Hematopoietic multipotent progenitor cell (in vitro differentiated cells): ENCODE measurements around the gene KIF25. TPM values are rescaled to one million over a fixed set of nuclear protein-coding genes. Genes with fewer than 3 reads are reported as not detected.

Experiments
- DNase-seq, 3 donors: peaks; one replicate each; pipeline ENCODE4 v3.0.0-alpha.2; 2011 to 2015; ENCODE audit warnings: low read depth in 2 of 3, low spot score in 2 of 3
- total RNA-seq: library from RNA; depleted of rRNA; stranded (reverse); fragments of >200 nt; gene quantifications from one replicate; pipeline ENCODE4 v1.2.3, GENCODE V29; 2012

The KIF25 gene
- total RNA-seq, 1 donor: not detected

DNA sequence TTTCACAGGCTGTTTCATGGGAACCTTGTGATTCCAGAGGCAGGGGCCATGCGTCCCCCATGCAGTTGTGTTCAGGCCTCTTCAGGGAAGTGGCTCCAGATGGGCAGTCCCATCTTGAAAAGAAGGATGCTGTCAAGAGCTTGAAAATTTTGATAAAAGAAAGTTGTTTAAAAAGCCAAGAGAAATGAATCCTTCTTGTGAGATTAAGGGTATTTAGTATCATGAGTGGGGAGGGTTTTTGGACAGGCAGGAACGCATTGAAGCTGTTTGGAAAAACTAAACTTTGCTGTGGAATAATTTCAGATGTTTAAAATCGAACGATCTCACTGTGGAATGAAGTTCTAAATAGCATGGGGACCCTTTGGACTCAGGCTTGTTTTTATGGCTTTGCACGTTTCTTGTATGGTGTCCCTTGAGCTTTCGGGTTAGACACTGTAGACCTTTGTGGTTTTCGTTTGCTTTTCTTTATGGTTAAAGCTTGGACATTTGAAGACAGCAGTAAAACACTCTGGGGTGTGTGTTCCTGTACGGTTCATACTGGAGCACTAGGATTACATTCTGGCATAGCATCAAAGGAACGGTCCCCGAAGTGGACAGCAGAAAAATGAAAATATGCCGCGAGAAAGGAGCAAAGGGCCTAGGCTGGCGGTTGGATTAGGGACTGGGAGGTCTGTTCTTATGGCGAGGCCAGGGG, 18.2 kb downstream of the KIF25 start:
- DNase-seq: no peak

DNA sequence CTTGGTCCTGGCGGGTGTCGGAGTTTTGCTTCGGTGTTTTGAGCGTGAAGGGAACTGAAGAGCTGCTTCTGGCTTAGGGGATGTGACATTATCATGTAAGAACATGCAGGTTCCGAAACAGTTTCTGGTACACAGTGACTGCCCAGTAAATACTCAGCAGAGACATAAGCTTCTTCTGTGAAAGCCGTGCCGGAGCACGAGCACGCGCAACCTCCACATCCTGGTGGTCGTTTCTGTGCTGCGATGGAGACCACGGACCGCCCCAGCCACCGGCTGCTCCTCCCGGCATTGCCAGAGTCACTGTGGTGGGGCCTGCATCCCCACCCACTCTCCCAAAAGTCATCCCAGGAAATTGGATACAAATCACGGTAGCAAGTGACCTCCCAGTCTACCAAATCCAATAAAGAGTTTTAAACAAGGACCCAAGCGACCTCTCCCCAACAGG, 18.7 kb downstream of the KIF25 start:
- no peak for DNase-seq

DNA sequence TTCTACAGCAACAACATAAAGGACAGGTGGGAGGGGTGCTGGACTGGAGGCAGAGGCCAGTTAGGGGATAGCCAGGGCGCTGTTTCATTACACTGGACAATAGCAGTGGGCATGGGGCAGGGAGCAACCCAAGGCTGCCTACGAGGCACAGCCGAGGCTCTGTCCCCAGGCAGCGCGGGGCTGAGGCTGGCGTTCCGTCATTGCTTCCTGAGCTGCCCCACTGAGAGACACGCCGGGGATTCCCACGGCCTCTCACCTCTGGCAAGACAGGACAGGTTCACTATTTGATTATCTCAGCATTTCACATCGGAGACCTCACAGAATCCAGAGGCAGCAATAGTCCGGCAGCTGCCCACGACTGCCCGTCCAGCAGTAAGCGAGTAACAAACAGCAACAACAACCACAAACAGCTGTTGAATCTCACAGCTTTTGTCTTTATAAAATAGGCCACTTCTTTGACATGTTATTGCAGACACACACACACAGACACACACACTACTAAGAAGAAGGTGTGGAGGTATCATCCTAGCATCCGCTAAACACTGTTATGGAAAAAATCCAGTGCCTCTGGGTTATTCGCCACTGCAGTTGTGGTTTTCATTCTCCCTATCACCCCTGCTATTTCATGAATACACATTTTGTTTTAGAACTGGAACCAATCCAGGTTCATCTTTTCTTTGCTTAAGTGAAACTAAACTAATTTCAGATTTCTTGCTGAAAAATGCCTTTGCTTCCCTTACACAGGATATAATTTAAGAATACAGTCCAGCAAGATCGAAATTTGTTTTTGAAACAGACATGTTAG, 19.5 kb downstream of the KIF25 start:
- no peak for DNase-seq

DNA sequence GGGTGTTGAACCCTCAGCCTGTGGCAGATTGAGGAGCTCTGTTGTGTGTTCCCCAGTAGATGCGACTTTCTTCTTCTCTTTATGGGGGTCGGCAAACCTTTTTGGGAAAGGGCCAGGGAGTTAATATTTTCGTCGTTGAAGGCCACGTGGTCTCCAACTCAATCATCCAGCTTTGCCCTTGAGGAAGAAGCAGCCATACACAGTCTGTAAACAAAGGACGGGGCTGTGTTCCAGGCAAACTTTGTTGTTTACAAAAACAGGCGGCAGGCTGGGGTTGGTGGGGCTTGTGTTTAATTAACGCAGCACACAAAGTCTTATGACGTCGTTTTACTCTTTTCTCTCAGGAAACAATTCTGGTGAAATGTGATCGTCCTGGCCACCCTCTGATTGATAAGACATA, 20.2 kb downstream of the KIF25 start:
- no peak for DNase-seq

DNA sequence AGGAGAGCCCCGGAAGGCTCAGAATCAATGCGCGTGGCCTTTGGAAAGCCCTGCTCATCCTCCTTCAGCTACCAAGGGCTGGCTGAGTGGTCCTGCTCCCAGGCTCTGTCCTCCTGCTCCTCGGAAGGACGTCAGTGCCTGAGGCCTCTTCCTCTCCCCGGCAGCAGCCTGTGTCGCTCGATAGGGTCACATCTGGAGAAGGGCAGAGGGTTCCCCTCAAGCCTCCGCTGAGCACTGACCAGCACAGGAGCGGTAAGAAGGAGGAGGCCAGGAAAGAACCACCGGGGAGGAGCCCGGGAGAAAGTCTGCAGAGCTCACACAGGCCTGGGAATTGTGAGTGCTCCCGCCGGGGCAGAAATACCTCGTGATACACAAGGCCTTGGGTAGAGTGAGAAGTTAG, 21.2 kb downstream of the KIF25 start:
- DNase-seq: no peak

DNA sequence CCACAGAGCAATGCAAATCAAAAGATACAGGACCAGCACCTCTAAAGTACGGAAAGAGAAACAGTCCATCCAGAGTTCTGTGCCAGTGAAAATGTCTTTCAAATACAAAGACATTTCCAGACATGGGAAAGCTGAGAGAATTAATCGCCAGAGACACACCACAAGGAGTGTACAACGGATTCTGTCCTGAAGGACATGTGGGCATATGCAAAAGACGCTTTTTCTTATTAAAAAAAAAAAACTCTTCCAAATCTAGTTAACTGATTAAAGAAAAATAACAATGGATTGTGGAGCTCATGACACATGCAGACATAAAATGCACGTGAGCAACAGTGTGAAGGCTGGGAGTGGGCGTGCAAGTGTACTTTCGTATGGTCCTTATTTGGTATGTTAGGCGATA, 22.8 kb downstream of the KIF25 start:
- no peak for DNase-seq

DNA sequence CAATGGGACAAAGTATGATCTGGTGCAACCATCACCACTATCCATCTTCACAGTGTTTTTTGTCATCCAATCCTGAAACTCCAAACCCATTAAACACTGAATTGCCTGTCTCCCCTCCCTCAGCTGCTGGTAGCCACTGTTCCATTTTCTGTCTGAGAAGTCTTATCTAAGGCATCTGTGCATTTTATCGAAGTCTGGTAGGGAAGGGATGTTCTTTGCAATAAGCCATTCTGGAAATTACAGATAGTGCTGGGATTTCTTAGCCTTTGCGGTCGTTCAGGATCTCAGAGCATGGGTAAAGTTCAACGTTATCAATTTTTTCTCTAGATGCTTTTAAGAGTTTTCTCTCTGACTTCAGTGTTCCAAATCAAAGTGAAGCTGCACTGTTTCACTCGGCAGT, 24.1 kb downstream of the KIF25 start:
- DNase-seq: no peak

DNA sequence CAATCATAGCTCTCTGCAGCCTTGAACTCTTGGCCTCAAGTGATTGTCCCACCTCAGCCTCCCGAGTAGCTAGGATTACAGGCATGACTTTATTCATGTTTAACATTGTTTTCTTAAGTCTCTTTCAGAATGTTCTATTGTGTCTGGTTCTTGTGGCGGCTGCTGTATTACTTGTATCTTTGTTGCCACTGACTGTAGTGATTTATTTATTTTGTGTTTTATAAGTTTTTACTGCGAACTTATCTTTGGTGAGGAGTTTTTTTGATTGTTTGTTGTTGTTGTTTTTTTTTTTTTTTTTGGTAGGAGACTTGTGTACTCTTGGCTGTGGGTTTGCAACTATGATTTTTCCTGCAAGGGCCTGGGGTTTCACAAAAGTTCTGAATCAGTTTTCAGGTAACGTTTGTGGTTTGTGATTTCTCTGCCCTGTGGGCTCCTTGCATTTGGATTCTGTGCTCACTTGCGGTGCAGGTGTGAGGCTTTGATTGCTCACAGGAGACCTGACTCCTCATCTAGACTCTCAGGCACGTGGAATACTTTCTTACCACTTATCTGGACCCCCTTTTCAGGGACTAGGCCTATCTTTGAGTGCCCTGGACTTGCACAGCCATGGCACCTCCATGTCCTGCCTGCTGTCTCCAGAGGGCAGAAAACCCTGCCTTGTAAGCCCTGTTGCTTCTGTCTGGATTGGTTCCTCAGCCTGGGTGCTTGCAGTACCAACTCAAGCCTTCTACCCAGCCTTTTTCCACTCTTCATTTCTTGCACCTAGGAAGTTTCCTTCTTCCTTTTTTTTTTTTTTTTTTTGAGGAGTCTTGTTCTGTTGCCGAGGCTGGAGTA, 25.2 kb downstream of the KIF25 start:
- no peak for DNase-seq

DNA sequence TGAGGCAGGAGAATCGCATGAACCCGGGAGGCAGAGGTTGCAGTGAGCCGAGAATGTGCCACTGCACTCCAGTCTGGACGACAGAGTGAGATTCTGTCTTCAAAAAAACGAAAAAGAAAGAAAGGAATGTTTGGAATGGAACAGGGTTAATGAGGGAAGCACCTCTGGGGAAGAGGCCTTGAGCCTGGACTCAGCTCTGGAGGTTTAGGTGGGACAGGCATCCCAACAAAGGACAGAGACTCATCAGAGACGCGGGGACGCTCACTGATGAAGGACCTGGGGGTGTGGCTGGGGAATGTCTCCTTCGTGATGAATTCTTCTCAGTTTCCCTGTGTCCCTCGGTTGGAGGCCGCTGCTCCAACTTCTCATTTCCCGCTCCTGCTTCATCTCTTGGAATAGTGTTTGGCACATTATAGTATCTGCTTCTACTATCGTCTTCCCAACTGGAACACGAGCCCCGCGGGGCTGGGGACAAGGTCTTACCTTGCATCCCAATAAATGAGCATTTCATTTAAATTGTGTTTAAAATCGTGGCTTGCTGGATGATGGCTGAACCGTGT, 27.6 kb downstream of the KIF25 start:
- DNase-seq: no peak

DNA sequence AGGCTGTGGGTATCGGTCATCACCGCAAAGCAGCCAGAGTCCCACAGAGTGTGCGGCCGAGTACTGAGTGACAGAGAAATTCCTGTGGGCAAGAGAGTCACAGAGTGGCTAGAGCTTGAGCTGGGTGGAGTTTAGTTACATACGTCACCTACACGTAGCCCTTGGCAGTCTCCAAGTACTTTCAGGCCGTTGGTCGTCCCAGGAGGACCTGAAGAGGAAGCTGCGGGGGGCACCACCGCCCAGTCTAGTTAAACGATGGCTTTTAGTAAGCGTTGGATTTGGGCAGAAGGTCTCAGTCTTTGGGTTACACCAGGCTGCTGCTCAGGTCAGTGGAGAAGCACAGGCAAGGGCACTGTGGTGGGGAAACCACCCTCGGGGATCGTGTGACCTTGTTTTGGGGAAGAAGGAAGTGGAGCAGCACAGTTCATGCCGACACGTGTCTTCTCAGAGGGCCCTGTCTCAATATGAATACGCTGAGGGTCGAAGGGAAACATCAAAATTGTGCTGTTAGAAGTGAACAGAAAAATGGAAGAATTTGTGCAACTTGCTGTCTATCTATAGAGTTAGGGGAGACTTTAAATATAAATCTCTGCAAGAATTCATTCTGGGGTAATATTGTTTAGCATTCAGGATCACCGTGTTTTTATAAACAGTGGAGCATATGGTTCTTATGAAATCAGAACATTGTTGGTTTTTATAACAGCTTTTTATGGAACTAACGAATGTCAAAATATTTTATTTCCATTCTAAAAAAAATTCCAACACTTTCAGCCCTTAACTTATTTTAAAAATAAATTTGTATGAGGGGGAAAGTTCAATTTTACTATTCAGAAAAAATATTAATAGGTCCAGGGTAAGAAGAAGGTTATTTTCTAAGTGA, 28.6 kb downstream of the KIF25 start:
- DNase-seq: no peak

DNA sequence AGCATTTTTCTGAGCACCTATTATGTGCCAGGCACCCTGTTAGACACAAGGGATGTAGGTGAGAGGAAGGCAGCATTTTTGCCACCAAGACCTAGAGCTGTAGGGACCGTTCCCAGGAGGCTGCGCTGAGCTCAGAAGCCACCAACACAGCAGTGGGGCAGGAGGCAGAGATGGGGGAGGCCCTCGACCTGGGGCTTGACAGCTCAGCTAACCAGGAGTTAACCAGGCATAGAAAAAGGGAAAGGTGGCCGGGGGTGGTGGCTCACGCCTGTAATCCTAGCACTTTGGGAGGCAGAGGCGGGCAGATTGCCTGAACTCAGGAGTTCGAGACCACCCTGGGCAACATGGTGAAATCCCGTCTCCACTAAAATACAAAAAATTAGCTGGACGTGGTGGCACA, 29.5 kb downstream of the KIF25 start:
- no peak for DNase-seq

DNA sequence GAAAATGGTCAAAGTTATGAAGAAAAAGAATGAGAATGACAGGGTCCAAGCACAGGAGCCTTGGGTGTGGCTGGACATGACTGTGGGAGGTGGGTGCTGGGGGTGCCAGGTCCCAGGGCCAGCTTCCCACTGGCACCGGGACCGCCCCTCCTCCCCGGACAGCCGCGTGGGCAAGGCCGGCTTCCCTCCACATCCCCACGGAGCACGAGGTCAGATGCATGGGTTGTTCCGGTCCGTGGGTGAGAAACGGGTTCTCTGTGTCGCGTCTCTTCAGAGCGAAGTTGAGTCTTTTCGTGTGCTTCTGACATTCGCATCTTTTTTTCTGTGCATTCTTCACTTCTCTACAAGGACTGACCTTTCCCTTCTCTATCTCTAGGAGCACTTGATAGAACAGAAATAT, 30.1 kb downstream of the KIF25 start:
- DNase-seq: no peak

DNA sequence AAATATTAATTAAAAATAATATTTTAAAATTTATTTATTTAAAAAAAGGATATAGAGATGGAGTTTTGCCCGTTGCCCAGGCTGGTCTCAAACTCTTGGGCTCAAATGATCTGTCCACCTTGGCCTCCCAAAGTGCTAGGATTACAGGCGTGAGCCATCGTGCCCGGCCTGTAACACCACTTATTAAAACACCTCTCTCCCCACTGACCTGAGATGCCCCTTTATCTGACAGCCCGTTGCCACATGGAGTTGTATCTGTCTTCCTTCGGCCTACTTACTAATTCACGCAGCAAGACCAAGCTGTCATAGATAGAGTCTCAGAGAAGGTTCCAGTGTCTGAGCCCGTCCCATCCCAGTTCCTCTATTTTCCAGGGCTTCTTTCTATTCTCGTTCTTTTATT, 30.7 kb downstream of the KIF25 start:
- DNase-seq: no peak

DNA sequence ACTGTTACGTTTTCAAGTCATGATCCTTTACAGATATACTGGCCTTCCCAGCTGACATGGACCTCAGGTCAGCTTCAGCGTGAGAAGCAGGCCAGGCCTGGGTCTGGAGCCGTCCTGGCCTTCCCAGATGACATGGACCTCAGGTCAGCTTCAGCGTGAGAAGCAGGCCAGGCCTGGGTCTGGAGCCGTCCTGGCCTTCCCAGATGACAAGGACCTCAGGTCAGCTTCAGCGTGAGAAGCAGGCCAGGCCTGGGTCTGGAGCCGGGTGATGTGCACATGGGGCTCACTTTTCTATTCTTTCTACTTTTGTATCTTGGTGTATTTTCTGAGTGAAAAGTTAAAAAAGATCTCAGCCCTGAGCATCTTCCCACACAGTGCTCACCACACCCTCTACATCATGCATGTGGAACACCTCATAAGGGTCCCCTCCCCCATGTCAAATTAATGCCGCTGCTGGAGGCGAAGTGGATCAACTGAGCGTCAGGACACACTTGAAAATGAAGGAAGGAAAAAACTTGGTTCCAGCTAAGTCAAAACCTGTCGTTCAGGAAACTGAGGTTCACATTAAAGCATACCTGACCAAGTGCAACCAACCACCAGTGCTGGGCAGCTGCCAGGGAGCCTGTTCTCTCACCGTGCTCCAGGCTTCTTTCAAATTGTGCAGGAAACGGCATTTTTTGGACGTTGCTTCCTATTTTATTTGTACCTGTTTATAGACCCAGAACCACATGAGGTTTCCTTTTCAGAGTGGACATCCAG, 32.2 kb downstream of the KIF25 start:
- no peak for DNase-seq

DNA sequence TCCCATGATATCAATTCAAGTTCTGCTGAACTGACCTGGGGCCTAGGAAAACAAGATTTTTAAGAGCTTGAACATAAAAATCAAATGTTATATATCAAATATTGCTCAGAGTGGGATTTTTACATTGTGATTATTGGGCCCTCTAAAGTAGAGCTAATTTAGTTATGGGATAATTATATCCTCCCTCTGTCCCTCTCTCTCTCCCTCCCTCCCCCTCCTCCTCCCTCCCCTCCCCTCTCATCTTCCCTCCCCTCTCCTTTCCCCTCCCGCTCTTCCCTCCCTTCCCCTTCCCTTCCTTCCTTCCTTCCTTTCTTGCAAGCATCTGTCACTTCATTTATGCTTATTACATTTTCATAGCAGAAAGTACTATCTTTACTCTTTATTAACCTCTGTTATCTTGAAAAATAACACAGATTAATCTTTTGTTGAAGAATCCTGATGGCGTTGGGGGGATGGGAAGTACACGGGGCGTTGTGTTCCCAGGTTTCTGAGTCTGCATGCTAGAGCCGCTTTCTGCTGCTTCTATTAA, 32.8 kb downstream of the KIF25 start:
- no peak for DNase-seq

DNA sequence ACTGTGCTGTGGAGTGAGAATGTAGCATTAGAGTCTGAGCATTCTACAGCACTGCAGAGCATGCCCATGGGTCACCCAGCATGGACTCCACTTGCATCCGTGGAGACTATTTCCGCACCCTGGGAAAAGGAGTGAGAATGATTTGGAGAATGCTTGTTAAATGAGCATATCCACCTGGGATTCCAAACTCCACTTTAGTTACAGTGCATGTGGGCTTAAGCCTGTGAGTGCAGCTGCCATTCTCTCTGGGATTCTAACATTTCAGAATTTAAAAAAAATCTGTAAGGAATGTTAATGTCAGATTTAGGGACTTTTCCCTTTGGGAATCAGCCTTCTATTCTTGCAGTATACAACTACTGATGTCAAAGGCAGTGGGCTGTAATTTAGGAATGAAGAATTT, 33.4 kb downstream of the KIF25 start:
- DNase-seq: no peak

DNA sequence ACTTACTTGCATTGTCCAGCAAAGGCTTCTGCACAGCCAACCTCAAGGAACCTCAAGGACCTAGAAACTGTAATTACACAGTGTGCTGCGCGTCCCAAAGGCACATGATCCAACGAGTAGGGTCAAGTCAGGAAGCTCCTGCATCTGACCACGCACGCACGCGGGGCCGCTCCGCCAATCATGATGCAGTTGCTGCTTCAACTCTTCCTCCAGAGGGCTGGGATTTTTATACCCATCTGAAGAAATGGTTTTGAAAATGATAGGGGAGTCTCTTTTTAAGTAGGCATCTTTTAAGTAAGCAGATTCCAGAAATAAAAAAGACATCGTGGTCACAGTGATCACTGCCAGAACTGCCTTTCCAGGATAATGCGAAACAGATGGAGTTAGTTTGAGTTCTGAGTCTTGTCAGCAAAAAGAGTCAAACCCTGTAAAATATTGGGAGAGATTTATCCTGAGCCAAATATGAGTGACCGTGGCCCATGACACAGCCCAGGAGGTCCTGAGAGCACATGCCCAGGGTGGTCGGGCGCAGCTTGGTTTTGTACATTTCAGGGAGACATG, 34.0 kb downstream of the KIF25 start:
- DNase-seq: no peak

DNA sequence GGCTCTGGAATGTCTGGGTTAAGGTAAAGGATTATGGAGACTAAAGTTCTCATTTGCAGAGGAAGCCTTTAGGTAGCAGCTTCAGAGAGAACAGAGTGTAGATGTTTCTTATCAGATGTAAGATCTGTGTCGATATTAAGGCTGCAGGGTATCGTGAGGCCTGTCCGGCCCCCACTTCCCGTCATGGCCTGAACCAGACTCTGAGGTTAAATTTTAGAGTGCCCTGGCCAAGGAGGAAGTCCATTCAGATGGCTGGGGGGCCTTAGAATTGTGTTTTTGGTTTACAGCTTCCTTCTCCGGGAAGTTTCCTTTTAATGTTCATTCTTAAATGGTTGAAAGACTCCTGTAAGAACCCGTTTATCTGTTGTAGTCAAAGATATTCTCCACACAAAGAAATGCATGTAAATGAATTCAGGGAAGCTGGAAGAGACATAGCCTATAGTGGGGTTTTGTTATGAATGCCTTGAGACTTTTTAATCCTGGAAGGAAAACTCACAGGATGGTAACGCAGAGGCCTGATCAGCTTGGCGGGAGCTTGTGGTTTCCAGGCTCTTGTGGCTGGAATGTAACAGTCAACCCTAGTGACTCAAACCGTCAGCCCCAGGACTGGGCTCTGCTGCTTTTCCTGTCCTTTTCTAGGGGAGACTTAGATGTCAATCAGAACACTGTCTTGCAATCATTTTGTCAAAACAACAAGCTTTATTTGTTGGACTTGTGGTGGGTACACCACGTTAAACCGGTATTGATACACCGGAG, 34.7 kb downstream of the KIF25 start:
- DNase-seq: no peak
